ENCODE results near the gene NR6A1.

The NR6A1 gene

GRCh38 chr9:124558777-124559470 lies 212.2 kb downstream of the NR6A1 start:
- no peak for DNase-seq

- DNase-seq, result no peak
These were observed 213.2 kb downstream of the NR6A1 start for GRCh38 chr9:124557895-124558294.

GRCh38 chr9:124555043-124555442 lies 216.1 kb downstream of the NR6A1 start:
- no peak for DNase-seq

GRCh38 chr9:124553738-124554137 lies 217.4 kb downstream of the NR6A1 start:
- DNase-seq, result no peak

- DNase-seq, result no peak
These were observed 218.9 kb downstream of the NR6A1 start for GRCh38 chr9:124552273-124552605.

- DNase-seq, result no peak
These were observed 219.4 kb downstream of the NR6A1 start for GRCh38 chr9:124551472-124552272.

- DNase-seq, result no peak
These were observed 221.0 kb downstream of the NR6A1 start for GRCh38 chr9:124550072-124550471.

- no peak for DNase-seq
These were observed 222.1 kb downstream of the NR6A1 start for GRCh38 chr9:124549016-124549415.

GRCh38 chr9:124544535-124544934 lies 226.6 kb downstream of the NR6A1 start:
- DNase-seq, result no peak

GRCh38 chr9:124541824-124542223 lies 229.3 kb downstream of the NR6A1 start:
- DNase-seq, result no peak

GRCh38 chr9:124537926-124538325 lies 233.2 kb downstream of the NR6A1 start:
- DNase-seq, result no peak

- no peak for DNase-seq
These were observed 235.3 kb downstream of the NR6A1 start for GRCh38 chr9:124535846-124536245.

- DNase-seq, result no peak
These were observed 238.2 kb downstream of the NR6A1 start for GRCh38 chr9:124532897-124533296.

- no peak for DNase-seq
These were observed 240.0 kb downstream of the NR6A1 start for GRCh38 chr9:124531115-124531514.

GRCh38 chr9:124530246-124530645 lies 240.9 kb downstream of the NR6A1 start:
- no peak for DNase-seq

- no peak for DNase-seq
These were observed 243.3 kb downstream of the NR6A1 start for GRCh38 chr9:124527781-124528180.

- DNase-seq, result no peak
These were observed 244.9 kb downstream of the NR6A1 start for GRCh38 chr9:124526174-124526573.

- DNase-seq, result no peak
These were observed 248.7 kb downstream of the NR6A1 start for GRCh38 chr9:124522121-124523098.

- DNase-seq, result no peak
These were observed 250.0 kb downstream of the NR6A1 start for GRCh38 chr9:124521142-124521541.

GRCh38 chr9:124520206-124520596 lies 250.9 kb downstream of the NR6A1 start:
- no peak for DNase-seq

GRCh38 chr9:124518116-124518515 lies 253.0 kb downstream of the NR6A1 start:
- no peak for DNase-seq

GRCh38 chr9:124517600-124517999 lies 253.5 kb downstream of the NR6A1 start:
- no peak for DNase-seq

- no peak for DNase-seq
These were observed 256.2 kb downstream of the NR6A1 start for GRCh38 chr9:124514874-124515273.
